HFFc6 (cell line): Measurements from ENCODE around the gene NEO1. TPM values are rescaled to one million over a fixed set of nuclear protein-coding genes. Genes with fewer than 3 reads are reported as not detected.

Source experiments
- DNase-seq: peaks from one replicate; pipeline ENCODE4 v3.0.0-alpha.2; 2018
- H3K27ac Mint-ChIP-seq: 2 replicates; pipeline ENCODE4 v1.8.0; 2020; ENCODE audit warnings: mild to moderate bottlenecking, mixed read lengths
- H3K27me3 Mint-ChIP-seq: 2 replicates; pipeline ENCODE4 v1.8.0; 2021; ENCODE audit warnings: mild to moderate bottlenecking, moderate library complexity, mixed read lengths; ENCODE audit not compliant: insufficient read depth
- H3K36me3 Mint-ChIP-seq: 2 replicates; pipeline ENCODE4 v1.8.0; 2021; ENCODE audit warnings: low read depth, mixed read lengths
- H3K4me1 Mint-ChIP-seq: 2 replicates; pipeline ENCODE4 v1.8.0; 2020; ENCODE audit warnings: low read depth, mixed read lengths
- H3K4me3 Mint-ChIP-seq: 2 replicates; pipeline ENCODE4 v1.8.0; 2020; ENCODE audit warnings: mild to moderate bottlenecking, moderate library complexity, mixed read lengths
- H3K9me3 Mint-ChIP-seq: 2 replicates; pipeline ENCODE4 v1.8.0; 2020; ENCODE audit warnings: mild to moderate bottlenecking, mixed read lengths
- CTCF ChIP-seq: fragments of 200-600 bp; sonication (generic); IDR thresholded peaks from 2 replicates; pipeline ENCODE4 v1.5.0; 2021; ENCODE audit warnings: antibody characterized with exemption, mild to moderate bottlenecking
- total RNA-seq, 6 experiments: library from RNA; stranded (reverse); fragmentation: NEBNext Ultra II Directional; extraction: Animal tissue kit (Norgen Biotek cat#: 25700); gene quantifications; 2 replicates in 1 of 6; 3 replicates in 5 of 6; pipeline ENCODE4 v1.2.3, GENCODE V29; 2021

The NEO1 gene
- total RNA-seq, 6 experiments from 2014 or later: 6.4 to 20.3 (median 16.3) TPM

- no peak for DNase-seq
- Mint-ChIP-seq H3K4me3 (no peak overlapping the region), H3K27ac (no peak overlapping the region), H3K36me3 (no peaks in the 10 kb centered on the region), H3K4me1 (peaks cover 7% of the 10 kb centered on the region), H3K27me3 (peaks cover 9% of the 10 kb centered on the region), H3K9me3 (no peaks in the 10 kb centered on the region)
- no peak for TF ChIP-seq CTCF
These were observed 223.6 kb downstream of the NEO1 start for GRCh38 chr15:73275862-73276261.

GRCh38 chr15:73282567-73283365 is 230.5 kb downstream of the NEO1 start:
- no peak for DNase-seq
- no peak for TF ChIP-seq CTCF
- H3K36me3 Mint-ChIP-seq: no peaks in the 10 kb centered on the region
- no peak overlapping the region for H3K27ac Mint-ChIP-seq
- 0 out of 2 replicates have a peak, but pooled peaks cover 5% of the 10 kb centered on the region for H3K4me1 Mint-ChIP-seq
- H3K9me3 Mint-ChIP-seq: no peaks in the 10 kb centered on the region
- H3K27me3 Mint-ChIP-seq: peaks cover 5% of the 10 kb centered on the region
- H3K4me3 Mint-ChIP-seq: no peak overlapping the region

GRCh38 chr15:73283366-73283962 is 231.2 kb downstream of the NEO1 start:
- no peak overlapping the region for H3K27ac Mint-ChIP-seq
- peaks cover 3% of the 10 kb centered on the region for H3K27me3 Mint-ChIP-seq
- TF ChIP-seq CTCF: no peak
- no peak overlapping the region for H3K4me3 Mint-ChIP-seq
- H3K4me1 Mint-ChIP-seq: 0 out of 2 replicates have a peak, but pooled peaks cover 5% of the 10 kb centered on the region
- no peak for DNase-seq
- H3K36me3 Mint-ChIP-seq: no peaks in the 10 kb centered on the region
- H3K9me3 Mint-ChIP-seq: no peaks in the 10 kb centered on the region

GRCh38 chr15:73284090-73284716 is 231.9 kb downstream of the NEO1 start:
- Mint-ChIP-seq H3K4me1 (0 out of 2 replicates have a peak, but pooled peaks cover 5% of the 10 kb centered on the region), H3K36me3 (no peaks in the 10 kb centered on the region), H3K27ac (no peak overlapping the region), H3K9me3 (no peaks in the 10 kb centered on the region), H3K27me3 (peaks cover 3% of the 10 kb centered on the region; the same call in 1 of the 2 replicates), H3K4me3 (no peak overlapping the region)
- DNase-seq: peak; percentile 36
- TF ChIP-seq CTCF: peak; percentile 69

- H3K4me1 Mint-ChIP-seq: 0 out of 2 replicates have a peak, but pooled peaks cover 5% of the 10 kb centered on the region
- H3K27ac Mint-ChIP-seq: no peak overlapping the region
These were observed 234.0 kb downstream of the NEO1 start for GRCh38 chr15:73286311-73286710.

More at GRCh38 chr15:73286311-73286710, 234.0 kb downstream of the NEO1 start:
- DNase-seq: peak; percentile 6
- no peaks in the 10 kb centered on the region for H3K27me3 Mint-ChIP-seq
- no peaks in the 10 kb centered on the region for H3K9me3 Mint-ChIP-seq
- no peak overlapping the region for H3K4me3 Mint-ChIP-seq
- TF ChIP-seq CTCF: no peak
- no peaks in the 10 kb centered on the region for H3K36me3 Mint-ChIP-seq
